ENCODE data around the gene MRPS31. TPM values are rescaled to one million over a fixed set of nuclear protein-coding genes. Genes with fewer than 3 reads are reported as not detected.
A peak's percentile ranks its signal among the peaks of the same experiment; 100 is the strongest.

The MRPS31 gene
- total RNA-seq, 3 donors from 2014 or later = 15.8 to 29.7 (median 23.3) TPM

- no peak for TF ChIP-seq CTCF (IDR thresholded peaks at IDR 0.05)
- no peak for TF ChIP-seq POLR2A (IDR thresholded peaks at IDR 0.05)
- no peak for TF ChIP-seq POLR2AphosphoS5 (IDR thresholded peaks at IDR 0.05)
- no peak for DNase-seq (ENCODE audit: low spot score in 2 of 2)
- Histone ChIP-seq H3K36me3 (no peaks in the 10 kb centered on the region), H3K4me1 (no peaks in the 10 kb centered on the region), H3K9me3 (no peaks in the 10 kb centered on the region), H3K4me3 (no peak overlapping the region), H3K27me3 (no peaks in the 10 kb centered on the region), H3K27ac (no peak overlapping the region)
- intact Hi-C loops (cut with DNase I; ENCODE audit: low total_unique reads) = no loop called here
Observed at GRCh38 chr13:40692946-40693345, 78.0 kb downstream of the MRPS31 start.

GRCh38 chr13:40688781-40689180 lies 82.2 kb downstream of the MRPS31 start:
- TF ChIP-seq CTCF (IDR thresholded peaks at IDR 0.05) (no peak), POLR2AphosphoS5 (IDR thresholded peaks at IDR 0.05) (no peak), POLR2A (IDR thresholded peaks at IDR 0.05) (no peak)
- Histone ChIP-seq H3K27me3 (no peaks in the 10 kb centered on the region), H3K27ac (no peak overlapping the region), H3K4me1 (no peaks in the 10 kb centered on the region), H3K4me3 (no peak overlapping the region), H3K9me3 (no peaks in the 10 kb centered on the region), H3K36me3 (no peaks in the 10 kb centered on the region)
- no peak for DNase-seq (ENCODE audit: low spot score in 2 of 2)
- intact Hi-C loops (cut with DNase I; ENCODE audit: low total_unique reads) = loop anchor here (5.0 kb wide), 1 partner anchor 1221 kb away; no protein-coding TSS in a partner anchor

- H3K36me3 ChIP-seq = no peaks in the 10 kb centered on the region
- intact Hi-C loops (cut with DNase I; ENCODE audit: low total_unique reads) = no loop called here
- no peak for DNase-seq (ENCODE audit: low spot score in 2 of 2)
- TF ChIP-seq POLR2A (IDR thresholded peaks at IDR 0.05) = no peak
- peak; percentile 11 to 65 (median 57) for TF ChIP-seq CTCF (IDR thresholded peaks at IDR 0.05)
- no peak for TF ChIP-seq POLR2AphosphoS5 (IDR thresholded peaks at IDR 0.05)
- no peaks in the 10 kb centered on the region for H3K9me3 ChIP-seq
- no peak overlapping the region for H3K27ac ChIP-seq
- no peaks in the 10 kb centered on the region for H3K27me3 ChIP-seq
- H3K4me3 ChIP-seq = no peak overlapping the region
- no peaks in the 10 kb centered on the region for H3K4me1 ChIP-seq
Observed at GRCh38 chr13:40682449-40683240, 88.3 kb downstream of the MRPS31 start.

- Histone ChIP-seq H3K4me1 (no peaks in the 10 kb centered on the region), H3K36me3 (no peaks in the 10 kb centered on the region), H3K9me3 (no peaks in the 10 kb centered on the region), H3K4me3 (no peak overlapping the region), H3K27ac (no peak overlapping the region), H3K27me3 (no peaks in the 10 kb centered on the region)
- intact Hi-C loops (cut with DNase I; ENCODE audit: low total_unique reads) = no loop called here
- TF ChIP-seq CTCF (IDR thresholded peaks at IDR 0.05) (no peak), POLR2AphosphoS5 (IDR thresholded peaks at IDR 0.05) (no peak), POLR2A (IDR thresholded peaks at IDR 0.05) (no peak)
- DNase-seq (ENCODE audit: low spot score in 2 of 2) = no peak
Observed at GRCh38 chr13:40681341-40682146, 89.4 kb downstream of the MRPS31 start.
